Body of pancreas (tissue), 4 donors: ENCODE data around the gene SH3D21. TPM values are rescaled to one million over a fixed set of nuclear protein-coding genes. Genes with fewer than 3 reads are reported as not detected.

ENCODE experiments used
- ATAC-seq: fragments of 150-250 bp; one replicate; pipeline ENCODE4 v1.9.1; 2016
- DNase-seq, 4 donors: peaks; one replicate each; pipeline ENCODE4 v3.0.0-alpha.2; 2019
- H3K27ac ChIP-seq, 4 donors: fragments of 200-600 bp; sonication (generic); 1 replicate in 3 of 4; 2 replicates in 1 of 4; pipeline versions ENCODE4 v1.5.1 to v1.6.1; 2016 to 2019; ENCODE audit warnings: mild to moderate bottlenecking in 1 of 4, mixed read lengths in 1 of 4, moderate library complexity in 1 of 4
- H3K27me3 ChIP-seq, 2 donors: fragments of 200-600 bp; sonication (generic); one replicate each; pipeline ENCODE4 v1.6.0; 2016; ENCODE audit warnings: mild to moderate bottlenecking in 1 of 2
- H3K36me3 ChIP-seq, 2 donors: fragments of 200-600 bp; sonication (generic); replicated peaks in 1 of 2; 2 replicates each; pipeline ENCODE4 v1.5.1; 2016; ENCODE audit warnings: low read depth in 2 of 2; ENCODE audit not compliant: insufficient read depth in 1 of 2
- H3K4me1 ChIP-seq: fragments of 200-600 bp; sonication (generic); one replicate; pipeline ENCODE4 v1.6.0; 2016
- H3K4me3 ChIP-seq, 2 donors: fragments of 200-600 bp; sonication (generic); 1 replicate in 1 of 2; 2 replicates in 1 of 2; pipeline ENCODE4 v1.5.1; 2016 to 2019
- H3K9me3 ChIP-seq, 3 donors: fragments of 200-600 bp; sonication (generic); 1 replicate in 2 of 3; 2 replicates in 1 of 3; pipeline ENCODE4 v1.5.1; 2016
- POLR2A ChIP-seq, 3 donors: fragments of 450-650 bp; IDR thresholded peaks; one replicate each; pipeline ENCODE4 v1.6.1; 2016; ENCODE audit warnings: antibody characterized with exemption in 3 of 3, mild to moderate bottlenecking in 2 of 3
- WGBS, 2 donors: methylation state at CpG; one replicate each; pipeline ENCODE4 v1.1.5; 2017; 5-methylcytosine and 5-hydroxymethylcytosine counted together
- intact Hi-C: fragments of 100-400 bp; cut with DNase I; formaldehyde crosslinking; loops from one replicate; pipeline ENCODE4 v1.15.1; 2023
- total RNA-seq, 2 donors: library from RNA; depleted of rRNA; stranded (reverse); fragments of >200 nt; gene quantifications; one replicate each; pipeline ENCODE4 v1.1.0, GENCODE V29; 2016
- TF ChIP-seq, protein P1 (sequence below), 7 experiments: fragments of 450-650 bp in 4 of 7; fragments of 200-600 bp in 3 of 7; sonication (generic) in 3 of 7; IDR thresholded peaks; one replicate each; pipeline ENCODE4 v1.5.1; 2016 to 2019; ENCODE audit warnings: antibody characterized with exemption in 7 of 7

SH3D21 gene
- total RNA-seq, 2 donors from 2014 or later = 0.33 to 0.52 TPM

DNA sequence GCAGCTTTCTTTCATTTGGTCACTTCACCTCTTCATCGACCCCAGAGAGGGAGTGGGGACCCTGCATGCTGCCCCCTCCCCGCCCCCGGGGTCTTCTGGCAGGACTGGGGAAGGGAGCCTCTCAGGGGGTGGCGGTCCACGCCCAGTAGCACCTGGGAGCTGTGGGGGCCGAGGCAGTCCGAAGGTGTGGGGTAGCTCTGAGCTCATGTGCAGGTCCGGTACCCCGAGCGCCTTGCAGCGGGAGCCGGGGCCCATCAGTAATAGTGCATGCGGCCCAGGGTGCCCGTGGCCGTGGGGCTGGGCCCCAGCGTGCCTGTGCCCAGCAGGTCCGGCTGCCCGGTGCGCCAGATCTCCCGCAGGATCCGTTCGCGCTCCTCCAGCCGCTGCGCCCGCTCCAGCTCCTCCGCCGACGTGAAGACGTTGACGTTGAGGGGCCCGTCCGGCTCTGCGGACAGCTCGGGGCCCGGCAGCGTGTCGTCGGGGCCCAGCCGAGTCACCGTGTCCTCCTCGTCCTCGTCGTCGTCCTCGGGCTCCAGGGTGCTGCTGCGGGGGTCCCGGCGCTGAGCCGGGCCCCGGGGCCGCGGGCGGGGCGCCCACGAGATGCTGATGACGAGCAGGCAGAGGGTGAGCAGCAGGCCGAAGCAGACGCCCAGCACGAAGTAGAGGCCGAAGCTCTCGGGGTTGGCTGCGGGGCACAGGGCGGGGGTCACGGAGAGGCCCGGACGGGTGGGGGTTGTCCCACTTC, 16.0 kb downstream of the SH3D21 start:
- Histone ChIP-seq H3K9me3 (no peaks in the 10 kb centered on the region), H3K4me3 (no peak overlapping the region), H3K27me3 (no peaks in the 10 kb centered on the region), H3K27ac (peak overlapping the region; percentile 27 to 70 (median 56)), H3K36me3 (no peaks in the 10 kb centered on the region), H3K4me1 (peaks cover 23% of the 10 kb centered on the region)
- no peak for DNase-seq
- TF ChIP-seq POLR2A (IDR thresholded peaks at IDR 0.05) = no peak
- TF ChIP-seq, protein P1, sequence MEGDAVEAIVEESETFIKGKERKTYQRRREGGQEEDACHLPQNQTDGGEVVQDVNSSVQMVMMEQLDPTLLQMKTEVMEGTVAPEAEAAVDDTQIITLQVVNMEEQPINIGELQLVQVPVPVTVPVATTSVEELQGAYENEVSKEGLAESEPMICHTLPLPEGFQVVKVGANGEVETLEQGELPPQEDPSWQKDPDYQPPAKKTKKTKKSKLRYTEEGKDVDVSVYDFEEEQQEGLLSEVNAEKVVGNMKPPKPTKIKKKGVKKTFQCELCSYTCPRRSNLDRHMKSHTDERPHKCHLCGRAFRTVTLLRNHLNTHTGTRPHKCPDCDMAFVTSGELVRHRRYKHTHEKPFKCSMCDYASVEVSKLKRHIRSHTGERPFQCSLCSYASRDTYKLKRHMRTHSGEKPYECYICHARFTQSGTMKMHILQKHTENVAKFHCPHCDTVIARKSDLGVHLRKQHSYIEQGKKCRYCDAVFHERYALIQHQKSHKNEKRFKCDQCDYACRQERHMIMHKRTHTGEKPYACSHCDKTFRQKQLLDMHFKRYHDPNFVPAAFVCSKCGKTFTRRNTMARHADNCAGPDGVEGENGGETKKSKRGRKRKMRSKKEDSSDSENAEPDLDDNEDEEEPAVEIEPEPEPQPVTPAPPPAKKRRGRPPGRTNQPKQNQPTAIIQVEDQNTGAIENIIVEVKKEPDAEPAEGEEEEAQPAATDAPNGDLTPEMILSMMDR (IDR thresholded peaks at IDR 0.05) = no peak
- 58 to 69% methylated on average over 13 to 56 of the region's 67 CpGs for WGBS, 2 donors
- ATAC-seq = no peak
- intact Hi-C loops = no loop called here

DNA sequence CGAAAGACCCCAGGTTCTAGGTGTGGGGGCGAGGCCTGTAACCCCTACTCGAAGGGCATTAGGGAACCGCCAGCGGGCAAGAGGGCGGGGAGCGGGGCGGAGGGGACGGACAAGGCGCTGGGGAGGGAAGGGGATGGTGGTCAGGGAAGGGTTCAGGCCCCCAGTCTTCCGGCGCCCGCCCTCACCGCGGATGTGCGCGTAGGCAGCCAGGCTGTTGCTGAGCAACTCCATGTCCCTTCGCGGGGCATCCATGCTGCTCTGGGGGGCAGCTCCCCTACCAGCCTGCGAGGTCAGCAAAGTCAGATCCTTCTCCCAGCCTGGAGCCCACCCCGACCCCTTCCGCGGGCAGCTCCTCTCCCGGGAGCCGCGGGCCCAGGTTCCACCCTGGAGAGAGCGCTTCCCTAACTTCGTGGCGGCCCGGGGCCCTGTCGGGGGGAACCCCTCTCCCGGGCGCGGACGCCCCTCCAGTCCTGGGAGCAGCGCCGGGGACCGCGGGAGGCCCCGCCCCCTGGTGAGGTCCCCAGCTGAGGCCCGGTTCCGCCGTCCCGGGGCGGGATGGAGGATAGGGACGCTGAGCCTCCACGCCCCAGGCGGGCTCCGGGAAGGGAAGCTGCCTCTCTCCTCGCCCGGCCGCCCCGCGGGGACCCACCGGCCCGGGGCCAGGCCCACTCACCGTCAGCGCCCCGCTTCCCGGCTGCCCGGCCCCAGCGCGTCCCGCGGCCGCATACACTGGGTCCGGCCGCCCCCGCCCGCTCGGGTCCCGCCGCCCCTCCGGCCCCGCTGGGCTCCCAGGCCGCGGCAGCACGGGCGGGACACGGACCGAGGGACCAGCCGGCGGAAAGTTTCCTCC, 16.8 kb downstream of the SH3D21 start:
- WGBS, 2 donors = 4 to 80% methylated on average over 9 to 59 of the region's 83 CpGs
- TF ChIP-seq, protein P1 (IDR thresholded peaks at IDR 0.05) = no peak
- TF ChIP-seq POLR2A (IDR thresholded peaks at IDR 0.05) = no peak
- intact Hi-C loops = no loop called here
- Histone ChIP-seq H3K4me1 (peaks cover 23% of the 10 kb centered on the region), H3K27me3 (no peaks in the 10 kb centered on the region), H3K27ac (peak overlapping the region; percentile 27 to 70 (median 56)), H3K36me3 (no peaks in the 10 kb centered on the region), H3K4me3 (peak overlapping the region in 1 of 2 donors; percentile 63), H3K9me3 (no peaks in the 10 kb centered on the region)
- peak; percentile 38 for ATAC-seq
- DNase-seq = peak in 2 of 4 donors; percentile 27 to 33

DNA sequence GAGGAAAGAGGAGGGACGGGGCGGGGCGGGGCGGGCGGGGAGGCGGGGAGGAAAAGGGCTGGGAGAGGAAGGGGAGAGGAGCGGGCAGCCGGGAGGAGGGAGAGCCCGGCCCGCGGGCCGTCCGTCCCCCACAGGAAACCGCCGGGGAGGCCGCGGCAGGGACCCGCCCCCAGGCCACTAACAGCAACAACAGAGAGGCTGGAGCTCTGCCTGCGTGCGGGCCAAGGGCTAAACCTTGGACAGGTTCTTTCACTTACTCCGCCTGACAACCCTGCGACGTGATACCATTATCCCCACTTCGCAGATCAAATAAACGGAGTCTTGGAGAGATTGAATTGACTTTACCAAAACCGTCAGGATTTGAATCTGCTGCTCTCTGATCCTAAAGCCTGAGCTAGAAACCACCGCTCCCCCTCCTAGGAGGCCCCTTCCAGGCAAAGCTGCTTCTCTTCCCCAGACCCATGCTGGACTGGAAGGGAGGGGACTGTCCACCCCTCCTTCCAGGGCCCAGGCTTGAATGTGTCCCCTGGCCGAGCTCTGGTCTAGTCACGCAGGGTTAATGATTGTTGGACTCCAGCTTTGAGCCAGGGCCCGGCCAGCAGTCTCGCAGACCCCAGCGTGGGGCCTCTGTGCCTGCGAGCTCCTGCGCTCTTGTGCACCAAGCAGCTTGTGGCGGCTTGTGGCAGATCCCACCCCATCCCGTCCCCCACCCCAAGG, 17.6 kb downstream of the SH3D21 start, which contains the start of gene EVA1B:
Gene EVA1B, minus strand, starts transcription at position 10 of the 717 bp plus-strand sequence. CDS start 608 bp downstream, outside the sequence.
- H3K4me3 ChIP-seq = peak within 1 kb of the TSS in 1 of 2 donors; percentile 63
- intact Hi-C loops = no loop called here
- peak within 1 kb of the TSS; percentile 27 to 70 (median 56) for H3K27ac ChIP-seq
- H3K27me3 ChIP-seq = no peaks in the 10 kb centered on the region
- WGBS, 2 donors = 4 to 36% methylated on average over 3 to 34 of the region's 36 CpGs
- TF ChIP-seq POLR2A (IDR thresholded peaks at IDR 0.05) = peak in 1 of 3 donors; percentile 19
- TF ChIP-seq, protein P1 (IDR thresholded peaks at IDR 0.05) = no peak
- peak; percentile 71 for ATAC-seq
- no peaks in the 10 kb centered on the region for H3K36me3 ChIP-seq
- H3K4me1 ChIP-seq = peaks cover 23% of the 10 kb centered on the region
- H3K9me3 ChIP-seq = no peaks in the 10 kb centered on the region
- DNase-seq = peak; percentile 56 to 73 (median 69)

DNA sequence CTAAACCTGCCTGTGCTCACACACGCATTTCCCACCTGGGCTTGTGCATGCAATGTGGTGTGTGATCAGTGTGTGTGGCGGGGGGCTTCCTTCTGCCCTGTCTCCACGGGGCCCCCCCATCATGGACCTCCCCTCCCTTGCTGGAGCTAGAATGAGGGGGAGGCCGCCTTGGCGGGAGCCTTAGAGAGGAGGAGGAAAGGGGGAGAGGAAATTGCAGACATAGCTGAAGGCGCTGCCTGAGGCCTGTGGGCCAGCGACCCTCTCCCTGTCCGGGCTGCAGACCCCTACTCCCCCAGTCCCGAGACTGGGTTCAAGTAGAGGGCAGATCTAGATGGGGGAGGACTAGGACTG, 18.2 kb downstream of the SH3D21 start:
- peak overlapping the region in 2 of 4 donors; percentile 39 to 43 for H3K27ac ChIP-seq
- ATAC-seq = no peak
- no peaks in the 10 kb centered on the region for H3K27me3 ChIP-seq
- no peaks in the 10 kb centered on the region for H3K9me3 ChIP-seq
- no peak for DNase-seq
- H3K4me3 ChIP-seq = no peak overlapping the region
- WGBS, 2 donors = 31 to 57% methylated on average over 8 to 9 of the region's 9 CpGs
- intact Hi-C loops = no loop called here
- TF ChIP-seq, protein P1 (IDR thresholded peaks at IDR 0.05) = no peak
- no peak for TF ChIP-seq POLR2A (IDR thresholded peaks at IDR 0.05)
- H3K36me3 ChIP-seq = no peaks in the 10 kb centered on the region
- peaks cover 23% of the 10 kb centered on the region for H3K4me1 ChIP-seq
